ENCODE data around the gene NRCAM. TPM values are rescaled to one million over a fixed set of nuclear protein-coding genes. Genes with fewer than 3 reads are reported as not detected.

Gene NRCAM
- total and polyA plus RNA-seq, 12 donors = 0.08 to 1.3 (median 0.38) TPM

DNA sequence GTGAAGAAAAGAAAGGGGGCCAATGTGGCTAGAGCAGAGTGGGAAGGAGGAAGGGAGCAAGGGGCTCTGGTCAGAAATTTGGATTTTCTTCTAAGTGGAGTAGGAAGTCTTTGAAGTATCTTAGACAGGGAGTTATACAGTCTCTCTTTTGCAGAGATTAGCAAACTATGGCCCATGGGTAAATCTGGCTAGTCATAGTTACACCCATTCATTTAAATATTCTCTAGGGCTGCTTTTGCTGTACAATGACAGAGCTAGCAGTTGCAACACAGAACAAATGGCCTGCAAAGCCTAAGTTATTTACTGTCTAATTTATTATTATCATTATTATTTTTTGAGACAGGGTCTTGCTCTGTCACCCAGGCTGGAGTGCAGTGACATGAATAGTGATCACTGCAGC is 315.6 kb downstream of the NRCAM start:
- no peak for DNase-seq
- Histone ChIP-seq H3K27me3 (peaks cover 0 to 4% (median 0%) of the 10 kb centered on the region in 7 donors), H3K27ac (no peak overlapping the region), H3K4me3 (no peak overlapping the region), H3K36me3 (no peaks in the 10 kb centered on the region), H3K4me1 (peaks cover 0 to 10% (median 0%) of the 10 kb centered on the region in 9 donors), H3K9me3 (no peaks in the 10 kb centered on the region)
- no peak for TF ChIP-seq CTCF (IDR thresholded peaks at IDR 0.05)
- intact Hi-C loops (cut with DNase I) = loop anchor here in 9 of 10 donors (5.0 to 10.0 kb wide), 10 partner anchors 33 to 396 kb away; partner anchors contain the start of genes CBLL1 (in 3 of the 9), LAMB1 (in 2 of the 9) and DLD (in 1 of the 9)
- no peak for ATAC-seq

DNA sequence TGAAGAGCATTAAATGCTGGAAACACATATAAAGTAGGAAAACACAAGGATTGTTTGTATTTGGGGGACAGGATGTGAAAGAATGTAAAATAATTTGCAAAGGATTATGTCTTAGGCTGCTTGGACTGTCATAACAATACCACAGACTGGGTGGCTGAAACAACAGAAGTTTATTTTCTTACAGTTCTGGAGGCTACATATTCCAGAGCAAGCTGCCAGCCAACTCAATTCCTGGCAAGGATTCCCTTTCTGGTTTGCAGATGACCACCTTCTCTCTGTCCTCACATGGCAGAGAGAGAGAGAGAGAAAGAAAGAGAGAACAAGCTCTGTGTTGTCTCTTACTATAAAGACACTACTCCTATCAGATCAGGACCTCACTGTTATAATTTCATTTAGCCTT is 317.3 kb downstream of the NRCAM start:
- no peaks in the 10 kb centered on the region for H3K9me3 ChIP-seq
- H3K27ac ChIP-seq = no peak overlapping the region
- no peak for TF ChIP-seq CTCF (IDR thresholded peaks at IDR 0.05)
- H3K36me3 ChIP-seq = no peaks in the 10 kb centered on the region
- H3K4me3 ChIP-seq = no peak overlapping the region
- H3K4me1 ChIP-seq = peaks cover 0 to 14% (median 0%) of the 10 kb centered on the region in 9 donors
- intact Hi-C loops (cut with DNase I) = no loop called here
- DNase-seq = no peak
- H3K27me3 ChIP-seq = no peaks in the 10 kb centered on the region
- no peak for ATAC-seq

- Histone ChIP-seq H3K9me3 (no peaks in the 10 kb centered on the region), H3K4me3 (no peak overlapping the region), H3K27me3 (no peaks in the 10 kb centered on the region), H3K27ac (no peak overlapping the region), H3K4me1 (peaks cover 0 to 14% (median 0%) of the 10 kb centered on the region in 9 donors), H3K36me3 (no peaks in the 10 kb centered on the region)
- WGBS, 2 donors = 93 to 98% methylated on average over 4 of the region's 4 CpGs
- TF ChIP-seq CTCF (IDR thresholded peaks at IDR 0.05) = no peak
- DNase-seq = no peak
- no peak for ATAC-seq
- intact Hi-C loops (cut with DNase I) = no loop called here
Observed at GRCh38 chr7:108137993-108138392, 318.2 kb downstream of the NRCAM start.

DNA sequence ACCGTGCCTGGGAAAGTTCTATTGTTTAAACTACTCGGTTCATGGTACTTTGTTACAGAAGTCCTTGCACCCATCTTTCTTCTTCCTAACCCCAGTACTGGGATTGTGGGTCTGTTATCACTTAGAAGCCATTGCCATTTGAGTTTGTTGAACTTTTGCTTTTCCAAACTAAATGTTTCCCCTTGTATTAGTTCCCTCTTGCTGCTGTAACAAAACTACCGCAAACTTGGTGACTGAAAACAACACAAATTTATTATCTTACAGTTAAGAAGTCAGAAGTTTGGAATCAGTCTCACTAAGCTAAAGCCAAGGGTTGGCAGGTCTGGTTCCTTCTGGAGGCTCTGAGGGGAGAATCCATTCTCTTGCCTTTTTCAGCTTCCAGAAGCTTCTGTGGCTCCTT is 319.2 kb downstream of the NRCAM start:
- DNase-seq = no peak
- H3K36me3 ChIP-seq = no peaks in the 10 kb centered on the region
- TF ChIP-seq CTCF (IDR thresholded peaks at IDR 0.05) = no peak
- no peak overlapping the region for H3K4me3 ChIP-seq
- WGBS, 2 donors = 83 to 97% methylated on average over 3 of the region's 3 CpGs
- no peak overlapping the region for H3K27ac ChIP-seq
- H3K4me1 ChIP-seq = peaks cover 0 to 14% (median 0%) of the 10 kb centered on the region in 9 donors
- H3K27me3 ChIP-seq = no peaks in the 10 kb centered on the region
- H3K9me3 ChIP-seq = no peaks in the 10 kb centered on the region
- intact Hi-C loops (cut with DNase I) = no loop called here
- ATAC-seq = no peak
